Suppressor macrophage treated with lipopolysaccharide for 4 hours (primary cell): ENCODE measurements around the gene CAMK2B.

Source experiments
- DNase-seq: peaks from one replicate; pipeline ENCODE4 v3.0.0-alpha.2; 2020

The CAMK2B gene

GRCh38 chr7:44251881-44252280, 73.5 kb downstream of the CAMK2B start:
- no peak for DNase-seq

GRCh38 chr7:44251269-44251668, 74.1 kb downstream of the CAMK2B start:
- DNase-seq, result no peak

GRCh38 chr7:44249639-44250234, 75.7 kb downstream of the CAMK2B start:
- DNase-seq, result no peak

- DNase-seq, result no peak
Measured at GRCh38 chr7:44247868-44248651, 77.3 kb downstream of the CAMK2B start.

GRCh38 chr7:44246396-44247113, 78.8 kb downstream of the CAMK2B start:
- no peak for DNase-seq

- peak; percentile 47 for DNase-seq
Measured at GRCh38 chr7:44244282-44244681, 81.1 kb downstream of the CAMK2B start.

- no peak for DNase-seq
Measured at GRCh38 chr7:44242091-44242490, 83.3 kb downstream of the CAMK2B start.

- DNase-seq, result peak; percentile 85
Measured at GRCh38 chr7:44240983-44241510, 84.3 kb downstream of the CAMK2B start.

GRCh38 chr7:44240376-44240775, 85.0 kb downstream of the CAMK2B start:
- no peak for DNase-seq

GRCh38 chr7:44239361-44239760, 86.0 kb downstream of the CAMK2B start:
- no peak for DNase-seq

GRCh38 chr7:44238116-44238695, 87.2 kb downstream of the CAMK2B start:
- no peak for DNase-seq

- no peak for DNase-seq
Measured at GRCh38 chr7:44237696-44238095, 87.7 kb downstream of the CAMK2B start.

- DNase-seq, result peak; percentile 46
Measured at GRCh38 chr7:44236333-44236728, 89.1 kb downstream of the CAMK2B start.

GRCh38 chr7:44235582-44236332, 89.6 kb downstream of the CAMK2B start:
- DNase-seq, result no peak

- no peak for DNase-seq
Measured at GRCh38 chr7:44235066-44235465, 90.3 kb downstream of the CAMK2B start.

- no peak for DNase-seq
Measured at GRCh38 chr7:44232901-44233715, 92.3 kb downstream of the CAMK2B start.

GRCh38 chr7:44232396-44232795, 93.0 kb downstream of the CAMK2B start:
- DNase-seq, result no peak

GRCh38 chr7:44231088-44231487, 94.3 kb downstream of the CAMK2B start:
- no peak for DNase-seq

GRCh38 chr7:44230286-44230685, 95.1 kb downstream of the CAMK2B start:
- DNase-seq, result no peak

GRCh38 chr7:44229546-44230105, 95.8 kb downstream of the CAMK2B start:
- no peak for DNase-seq
